NB4 (cell line): ENCODE measurements around the gene TIGAR.

ENCODE experiments used
- DNase-seq: peaks from one replicate; pipeline ENCODE4 v3.0.0; 2010; ENCODE audit warnings: low read depth
- H3K4me3 ChIP-seq: one replicate; pipeline ENCODE4 v1.5.1; 2011; ENCODE audit warnings: mild to moderate bottlenecking, low read depth, low read length, moderate library complexity
- CTCF ChIP-seq: IDR thresholded peaks from one replicate; pipeline ENCODE4 v1.5.1; 2012; ENCODE audit warnings: low read depth, low read length
- MAX ChIP-seq: IDR thresholded peaks from 2 replicates; pipeline ENCODE4 v1.6.1; 2011; ENCODE audit warnings: low read depth, low read length
- MYC ChIP-seq: IDR thresholded peaks from 2 replicates; pipeline ENCODE4 v1.6.1; 2011; ENCODE audit warnings: low read depth, low read length
- POLR2A ChIP-seq: IDR thresholded peaks from 2 replicates; pipeline ENCODE4 v1.6.1; 2011; ENCODE audit warnings: mild to moderate bottlenecking; ENCODE audit not compliant: insufficient read length; ENCODE audit errors: extremely low read depth

TIGAR gene

GRCh38 chr12:4366090-4366489 is 45.1 kb downstream of the TIGAR start:
- TF ChIP-seq CTCF, result no peak
- no peak for TF ChIP-seq POLR2A
- no peak for TF ChIP-seq MAX
- no peak for TF ChIP-seq MYC
- no peak for DNase-seq
- no peak overlapping the region for H3K4me3 ChIP-seq

GRCh38 chr12:4369548-4369947 is 48.5 kb downstream of the TIGAR start:
- no peak for DNase-seq
- H3K4me3 ChIP-seq, result no peak overlapping the region
- no peak for TF ChIP-seq MAX
- TF ChIP-seq CTCF, result no peak
- no peak for TF ChIP-seq POLR2A
- no peak for TF ChIP-seq MYC

GRCh38 chr12:4370265-4370664 is 49.3 kb downstream of the TIGAR start:
- no peak for DNase-seq
- no peak overlapping the region for H3K4me3 ChIP-seq
- TF ChIP-seq MYC, result no peak
- no peak for TF ChIP-seq POLR2A

GRCh38 chr12:4372653-4373052 is 51.6 kb downstream of the TIGAR start:
- H3K4me3 ChIP-seq, result no peak overlapping the region
- TF ChIP-seq MAX (no peak), MYC (no peak), CTCF (no peak), POLR2A (no peak)
- no peak for DNase-seq

GRCh38 chr12:4375449-4375848 is 54.4 kb downstream of the TIGAR start:
- no peak for TF ChIP-seq POLR2A
- TF ChIP-seq MAX, result no peak
- no peak for TF ChIP-seq MYC
- no peak for TF ChIP-seq CTCF
- no peak overlapping the region for H3K4me3 ChIP-seq
- no peak for DNase-seq

GRCh38 chr12:4378772-4379171 is 57.8 kb downstream of the TIGAR start:
- no peak overlapping the region for H3K4me3 ChIP-seq
- DNase-seq, result no peak
- TF ChIP-seq MYC (no peak), MAX (no peak), CTCF (no peak), POLR2A (no peak)
